GM19351 (cell line): ENCODE data around the gene VAV1.

Source experiments
- ATAC-seq: cut with Tn5 transposase; IDR thresholded peaks from one replicate; pipeline ENCODE4 v1.9.1; 2021; ENCODE audit warnings: mild to moderate bottlenecking, moderate library complexity; ENCODE audit not compliant: unreplicated experiment

Gene VAV1, protein sequence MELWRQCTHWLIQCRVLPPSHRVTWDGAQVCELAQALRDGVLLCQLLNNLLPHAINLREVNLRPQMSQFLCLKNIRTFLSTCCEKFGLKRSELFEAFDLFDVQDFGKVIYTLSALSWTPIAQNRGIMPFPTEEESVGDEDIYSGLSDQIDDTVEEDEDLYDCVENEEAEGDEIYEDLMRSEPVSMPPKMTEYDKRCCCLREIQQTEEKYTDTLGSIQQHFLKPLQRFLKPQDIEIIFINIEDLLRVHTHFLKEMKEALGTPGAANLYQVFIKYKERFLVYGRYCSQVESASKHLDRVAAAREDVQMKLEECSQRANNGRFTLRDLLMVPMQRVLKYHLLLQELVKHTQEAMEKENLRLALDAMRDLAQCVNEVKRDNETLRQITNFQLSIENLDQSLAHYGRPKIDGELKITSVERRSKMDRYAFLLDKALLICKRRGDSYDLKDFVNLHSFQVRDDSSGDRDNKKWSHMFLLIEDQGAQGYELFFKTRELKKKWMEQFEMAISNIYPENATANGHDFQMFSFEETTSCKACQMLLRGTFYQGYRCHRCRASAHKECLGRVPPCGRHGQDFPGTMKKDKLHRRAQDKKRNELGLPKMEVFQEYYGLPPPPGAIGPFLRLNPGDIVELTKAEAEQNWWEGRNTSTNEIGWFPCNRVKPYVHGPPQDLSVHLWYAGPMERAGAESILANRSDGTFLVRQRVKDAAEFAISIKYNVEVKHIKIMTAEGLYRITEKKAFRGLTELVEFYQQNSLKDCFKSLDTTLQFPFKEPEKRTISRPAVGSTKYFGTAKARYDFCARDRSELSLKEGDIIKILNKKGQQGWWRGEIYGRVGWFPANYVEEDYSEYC

DNA sequence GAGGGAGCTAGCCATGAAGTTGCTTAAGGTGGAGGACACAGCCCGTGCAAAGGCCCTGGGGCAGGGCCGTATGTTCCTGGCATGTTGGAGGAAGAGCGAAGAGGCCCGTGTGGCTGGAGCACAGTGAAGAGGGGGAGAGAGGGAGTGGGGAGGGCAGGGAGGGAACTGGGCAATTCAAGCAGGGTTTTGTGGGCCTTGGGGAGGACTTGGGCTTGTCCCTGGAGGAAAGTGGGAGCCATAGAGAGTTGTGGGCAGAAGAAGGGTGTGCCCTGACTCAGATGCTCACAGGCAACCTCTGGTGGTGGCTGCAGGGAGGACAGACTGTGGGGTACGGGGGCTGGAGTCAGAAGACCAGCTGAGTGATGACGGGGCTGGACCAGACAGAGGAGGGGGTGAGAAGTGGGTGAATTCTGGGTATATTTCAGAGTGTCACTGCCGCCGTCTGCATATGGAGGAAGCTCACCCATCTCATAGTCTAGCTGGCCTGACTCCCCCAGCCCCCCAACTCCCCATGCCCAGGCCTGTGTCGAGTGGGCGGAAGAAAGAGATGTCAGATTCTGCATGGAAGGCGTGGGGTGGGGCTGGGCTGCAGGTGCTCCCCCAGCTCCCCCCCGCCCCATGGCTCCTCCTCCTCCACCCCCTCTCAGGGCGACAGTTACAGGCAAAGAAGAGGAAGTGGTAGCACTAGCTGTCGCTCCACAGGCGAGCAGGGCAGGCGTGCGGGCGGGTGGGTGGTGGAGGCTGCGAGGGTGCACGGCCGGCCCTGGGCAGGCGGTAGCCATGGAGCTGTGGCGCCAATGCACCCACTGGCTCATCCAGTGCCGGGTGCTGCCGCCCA lies at the start of gene VAV1:
Gene VAV1, plus strand, starts transcription at position 681 of the 838 bp plus-strand sequence. Its CDS starts 100 bp downstream, at position 781.
- ATAC-seq = no peak

DNA sequence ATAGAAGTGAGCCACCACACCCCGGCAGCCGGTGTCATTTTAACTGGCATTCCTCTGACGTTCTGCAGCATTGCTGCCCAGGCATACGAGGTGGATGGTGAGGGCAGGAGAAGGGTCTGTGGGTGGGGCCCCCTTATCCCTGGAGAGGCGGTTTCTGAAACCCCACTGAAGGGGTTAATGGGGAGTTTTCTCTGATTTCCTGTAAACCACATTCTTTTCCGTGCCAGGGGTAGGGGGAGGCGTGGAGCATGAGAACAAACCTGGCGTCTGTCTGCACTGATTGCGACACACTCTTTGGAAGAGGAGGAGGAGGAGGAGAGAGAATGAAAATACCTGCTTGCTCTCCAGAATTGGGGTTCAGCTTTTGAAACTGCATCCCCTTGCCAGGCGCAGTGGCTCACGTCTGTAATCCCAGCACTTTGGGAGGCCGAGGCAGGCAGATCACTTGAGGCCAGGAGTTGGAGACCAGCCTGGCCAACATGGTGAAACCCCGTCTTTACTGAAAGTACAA lies 49.3 kb upstream of the VAV1 start:
- no peak for ATAC-seq

DNA sequence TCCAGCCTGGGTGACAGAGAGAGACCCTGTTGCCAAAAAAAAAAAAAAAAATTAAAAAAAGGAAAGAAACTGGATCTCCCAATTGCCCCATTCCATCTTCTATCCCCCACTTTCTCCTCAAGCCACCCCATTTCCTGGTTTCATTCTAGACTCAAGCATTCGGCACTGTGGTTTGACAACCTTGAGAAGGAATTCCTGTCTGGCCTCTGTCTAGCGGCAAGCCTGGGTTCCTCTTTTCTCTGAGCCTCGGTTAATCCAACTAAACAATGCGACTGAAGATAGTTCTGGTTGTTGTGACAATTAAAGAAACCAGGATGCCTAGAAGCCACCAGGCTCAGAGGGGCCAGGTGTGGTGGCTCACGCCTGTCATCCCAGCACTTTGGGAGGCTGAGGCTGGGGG lies 48.8 kb upstream of the VAV1 start:
- ATAC-seq = no peak

DNA sequence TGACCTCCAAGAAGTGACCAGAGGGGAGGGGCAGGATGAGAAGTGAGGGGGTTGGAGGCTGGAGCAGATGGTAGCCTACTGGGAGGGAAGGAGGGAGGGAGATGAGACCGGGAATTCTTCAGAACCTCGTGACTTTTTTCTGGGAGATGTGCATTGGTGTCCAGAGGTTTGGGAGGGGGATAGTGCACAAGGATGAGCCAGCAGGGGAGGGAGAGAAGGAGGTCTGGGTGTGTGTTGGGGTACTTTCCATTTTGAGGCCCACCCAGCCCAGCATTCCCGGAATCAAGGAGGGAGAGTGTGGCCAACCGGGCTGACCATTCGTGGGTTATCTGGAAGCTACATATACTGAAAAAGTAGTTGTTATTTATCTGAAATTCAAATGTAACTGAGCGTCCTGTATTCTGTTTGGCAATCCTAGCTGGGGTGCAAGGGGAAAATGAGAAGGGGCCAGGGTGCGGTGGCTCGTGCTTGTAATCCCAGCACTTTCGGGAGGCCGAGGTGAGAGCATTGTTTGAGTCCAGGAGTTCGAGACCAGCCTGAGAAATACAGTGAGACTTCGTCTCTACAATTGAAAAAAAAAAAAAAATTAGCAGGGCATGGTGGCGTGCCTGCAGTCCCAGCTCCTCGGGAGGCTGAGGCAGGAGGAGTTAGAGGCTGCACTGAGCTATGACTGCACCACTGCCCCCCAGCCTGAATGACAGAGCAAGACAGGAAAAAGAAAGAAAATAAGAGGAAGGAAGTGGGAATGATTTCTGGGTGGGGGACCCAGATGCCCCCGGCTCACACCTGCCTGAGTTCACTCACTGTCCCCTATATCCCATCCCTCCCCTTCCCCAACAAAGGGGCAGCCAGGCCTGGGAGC lies 47.6 kb upstream of the VAV1 start:
- no peak for ATAC-seq

DNA sequence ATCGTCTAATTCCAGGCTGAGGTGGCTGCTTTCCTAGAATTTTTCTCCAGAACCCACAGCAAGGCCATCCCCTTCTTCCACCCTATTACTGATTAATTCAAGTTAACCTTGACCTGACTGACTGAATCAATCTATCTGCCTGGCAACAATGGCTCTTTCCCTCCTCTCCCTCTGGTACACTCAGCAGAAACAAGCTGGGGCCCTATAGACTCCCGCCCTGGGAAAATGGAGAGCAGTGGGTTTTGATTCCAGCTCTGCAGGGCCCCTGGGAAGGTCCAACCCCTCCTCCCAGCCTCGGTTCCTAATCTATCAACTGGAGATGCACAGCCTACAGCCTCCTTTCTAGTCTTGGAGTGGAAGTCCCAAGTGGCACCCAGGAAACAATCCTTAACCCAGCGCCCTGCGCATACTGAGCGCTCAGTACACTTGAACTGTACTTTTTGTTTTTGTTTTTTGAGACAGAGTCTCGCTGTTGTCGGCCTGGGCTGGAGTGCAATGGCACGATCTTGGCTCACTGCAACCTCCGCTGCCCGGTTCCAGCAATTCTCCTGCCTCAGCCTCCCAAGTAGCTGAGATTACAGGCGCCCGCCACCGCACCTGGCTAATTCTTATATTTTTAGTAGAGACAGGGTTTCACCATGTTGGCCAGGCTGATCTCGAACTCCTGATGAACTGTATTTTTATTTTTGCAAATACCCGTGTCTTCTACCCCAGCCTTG lies 46.8 kb upstream of the VAV1 start:
- no peak for ATAC-seq

DNA sequence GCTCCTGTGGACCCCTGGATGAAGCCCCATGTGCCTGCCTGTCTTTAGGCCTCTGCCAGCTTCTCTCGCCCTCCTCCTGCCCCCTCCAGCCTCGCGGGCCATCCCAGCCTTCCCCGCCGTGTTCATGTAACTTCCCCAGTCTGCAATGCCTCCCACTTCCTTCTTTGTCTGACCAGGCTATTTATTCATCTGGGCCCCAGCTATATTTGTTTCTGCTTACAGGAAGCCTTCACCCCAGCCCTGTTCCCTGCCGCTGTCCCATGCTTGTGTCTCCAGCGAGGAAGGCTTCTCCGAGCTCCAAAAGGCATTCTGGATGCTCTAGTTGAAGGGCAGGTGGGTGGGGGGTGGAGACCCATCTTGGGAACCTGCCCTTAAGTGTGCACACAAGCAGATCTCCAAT lies 44.2 kb upstream of the VAV1 start:
- no peak for ATAC-seq

DNA sequence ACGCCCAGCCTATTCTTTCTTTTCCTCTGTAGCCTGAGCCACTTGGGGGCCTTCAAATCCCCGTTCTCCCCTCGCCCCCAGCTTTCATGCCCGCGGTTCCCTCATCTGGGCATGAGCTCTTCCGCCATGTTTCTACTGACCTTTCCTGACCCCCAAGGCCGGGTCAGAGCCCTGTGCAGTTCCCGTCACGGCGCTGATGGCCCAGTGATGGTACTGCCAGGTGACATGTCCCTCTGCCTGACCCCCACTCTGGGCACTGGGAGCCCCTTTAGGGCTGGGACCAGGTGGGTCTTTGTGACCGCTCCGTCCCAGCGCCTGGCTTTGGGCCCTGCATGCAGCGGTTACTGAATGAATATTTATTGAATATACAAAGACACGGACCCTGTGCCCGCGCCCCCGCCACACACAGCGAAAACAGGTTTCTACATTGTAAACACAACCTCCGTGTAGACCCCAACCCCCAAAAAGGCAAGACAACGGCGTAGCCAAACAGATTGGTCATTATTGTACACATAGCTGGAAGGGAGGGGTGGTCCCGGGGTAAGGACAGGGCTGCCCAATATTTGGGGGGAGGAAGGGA lies 42.8 kb upstream of the VAV1 start:
- no peak for ATAC-seq

DNA sequence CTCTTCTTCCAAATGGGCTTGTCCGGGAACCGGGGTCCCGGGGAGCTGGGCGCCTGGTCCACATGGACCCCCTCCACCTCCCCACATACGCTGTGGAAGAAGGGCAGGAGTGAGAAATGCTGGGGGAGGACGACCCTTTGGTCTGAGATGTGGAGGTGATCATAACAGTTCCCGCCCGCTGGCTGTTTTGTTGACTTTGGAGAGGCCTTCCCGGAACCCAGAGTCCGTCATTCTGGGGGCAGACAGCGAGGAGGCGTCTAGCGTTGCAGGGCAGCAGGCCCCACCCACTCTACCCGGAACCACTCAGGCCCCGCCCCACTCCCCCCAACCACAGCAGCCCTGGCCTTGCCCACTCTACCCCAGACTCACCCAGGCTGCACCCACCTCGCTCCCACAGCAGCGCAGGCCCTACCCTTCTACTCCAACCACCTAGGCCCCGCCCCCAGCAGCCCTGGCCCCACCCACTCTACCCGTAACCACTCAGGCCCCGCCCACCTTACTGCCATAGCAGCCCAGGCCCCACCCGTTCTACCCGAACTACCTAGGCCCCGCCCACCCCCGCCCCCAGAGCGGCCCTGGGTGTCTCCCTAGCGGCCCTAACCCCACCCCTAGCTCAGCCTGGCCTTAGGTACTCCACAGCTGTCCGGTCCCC lies 42.2 kb upstream of the VAV1 start:
- no peak for ATAC-seq

DNA sequence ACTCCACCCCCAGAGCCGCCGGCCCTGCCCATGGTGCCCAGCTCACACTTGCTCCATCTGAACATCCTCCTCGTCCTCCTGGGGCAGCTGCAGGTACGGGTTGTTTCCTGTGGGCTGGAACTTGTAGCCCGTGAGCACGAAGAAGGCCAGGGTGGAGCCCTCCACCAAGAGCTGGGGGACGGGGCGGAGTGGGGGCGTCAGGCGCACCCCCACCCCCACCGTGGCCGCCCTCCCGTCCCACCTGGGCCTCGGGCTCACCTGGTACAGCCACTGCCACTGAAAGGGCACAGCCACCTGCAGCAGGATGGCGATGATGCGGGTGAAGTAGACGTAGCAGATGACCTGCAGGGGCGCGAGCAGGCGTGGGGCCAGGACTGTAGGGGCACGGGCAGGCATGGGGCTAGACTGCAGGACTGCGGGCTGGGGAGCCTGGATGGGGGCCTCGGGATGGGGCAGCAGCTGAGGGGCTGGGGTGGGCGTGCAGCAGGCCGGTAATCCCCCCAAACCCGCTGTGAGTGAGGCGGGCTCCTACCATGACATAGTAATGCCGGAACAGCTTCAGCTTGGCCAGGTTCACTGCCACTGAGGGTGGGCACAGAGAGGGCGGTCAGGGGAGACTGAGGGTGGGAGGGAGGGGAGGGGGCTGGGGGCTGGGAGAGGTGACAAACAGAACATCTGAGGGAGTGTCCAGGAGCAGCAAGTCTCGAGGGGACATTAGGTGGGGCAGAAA lies 41.4 kb upstream of the VAV1 start:
- ATAC-seq = no peak

DNA sequence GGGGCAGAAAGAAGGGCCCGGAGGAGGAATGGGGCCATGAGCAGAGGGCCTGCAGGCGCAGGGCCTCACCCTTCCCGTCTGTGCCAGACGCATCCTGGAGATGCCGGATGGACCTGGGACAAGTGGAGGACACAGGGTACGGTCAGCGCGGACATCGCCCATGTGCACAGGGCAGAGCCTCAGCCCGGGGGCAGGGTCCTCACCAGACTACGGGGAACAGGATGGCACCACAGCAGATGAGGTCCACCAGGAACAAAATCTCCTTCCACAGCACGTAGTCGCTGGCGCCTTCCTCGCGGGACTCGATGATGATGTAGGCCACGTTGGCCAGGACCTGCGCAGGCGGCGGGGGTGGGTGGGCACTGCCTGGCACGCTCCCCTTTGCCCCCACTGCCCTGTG lies 40.7 kb upstream of the VAV1 start:
- ATAC-seq = no peak

DNA sequence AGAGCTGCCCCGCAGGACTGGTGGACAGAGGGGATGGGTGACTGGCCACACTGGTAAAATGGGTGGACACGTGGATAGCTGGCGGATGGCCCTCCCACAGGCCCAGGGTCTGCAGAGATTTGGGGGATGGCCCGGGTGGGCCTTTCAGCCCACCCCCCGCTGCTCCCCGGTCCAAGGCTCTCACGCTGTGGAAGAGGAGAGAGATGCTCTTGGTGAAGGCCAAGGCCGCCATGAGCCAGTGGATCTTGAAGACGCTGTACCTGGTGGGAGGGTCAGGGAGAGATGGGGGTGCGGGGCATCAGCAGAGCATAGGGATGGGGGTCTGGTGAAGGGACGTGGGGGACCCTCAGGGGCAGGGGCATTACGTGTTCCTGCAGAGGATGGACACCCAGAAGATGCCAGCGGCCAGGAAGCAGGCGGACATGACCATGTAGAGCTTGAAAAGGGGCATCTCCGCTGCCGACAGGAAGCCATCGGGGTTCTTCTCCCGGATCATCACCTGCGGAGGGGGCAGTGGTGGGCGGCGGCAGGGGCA lies 39.6 kb upstream of the VAV1 start:
- no peak for ATAC-seq

DNA sequence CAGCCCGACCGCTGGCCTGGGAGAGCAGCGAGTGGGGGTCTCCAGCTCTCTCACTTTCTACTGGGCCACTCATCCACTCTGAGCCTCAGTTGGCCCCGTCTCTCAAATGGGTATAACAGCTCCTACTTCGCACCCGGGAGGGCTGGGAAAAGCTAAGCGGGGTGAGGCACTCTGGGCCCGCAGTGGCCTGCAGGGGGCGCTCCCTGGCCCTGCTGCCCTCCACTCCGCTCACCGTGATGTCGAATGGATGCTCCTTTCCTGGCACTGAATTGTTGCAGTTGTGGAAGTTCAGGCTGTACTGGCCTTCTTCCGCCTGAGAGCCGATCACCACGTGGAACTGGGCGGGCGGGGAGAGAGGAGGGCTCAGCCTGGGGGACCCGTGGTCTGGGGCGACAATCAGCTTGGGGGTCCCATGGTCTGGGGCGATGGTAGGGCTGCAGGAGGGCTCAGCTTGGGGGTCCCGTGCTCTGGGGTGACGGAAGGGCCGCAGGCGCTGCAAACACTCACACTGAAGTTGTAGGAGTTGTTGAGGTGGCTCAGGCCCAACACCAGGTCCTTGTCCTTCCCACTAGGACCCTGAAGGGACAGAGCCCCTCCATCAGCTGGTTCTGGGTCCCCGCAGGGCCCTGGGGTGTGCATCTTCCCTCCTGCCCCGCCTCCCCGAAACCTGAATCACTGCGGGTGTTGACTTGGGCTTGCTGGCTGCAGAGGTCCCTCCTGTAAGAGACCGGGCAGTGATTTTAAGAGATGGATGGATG lies 39.0 kb upstream of the VAV1 start:
- ATAC-seq = no peak

DNA sequence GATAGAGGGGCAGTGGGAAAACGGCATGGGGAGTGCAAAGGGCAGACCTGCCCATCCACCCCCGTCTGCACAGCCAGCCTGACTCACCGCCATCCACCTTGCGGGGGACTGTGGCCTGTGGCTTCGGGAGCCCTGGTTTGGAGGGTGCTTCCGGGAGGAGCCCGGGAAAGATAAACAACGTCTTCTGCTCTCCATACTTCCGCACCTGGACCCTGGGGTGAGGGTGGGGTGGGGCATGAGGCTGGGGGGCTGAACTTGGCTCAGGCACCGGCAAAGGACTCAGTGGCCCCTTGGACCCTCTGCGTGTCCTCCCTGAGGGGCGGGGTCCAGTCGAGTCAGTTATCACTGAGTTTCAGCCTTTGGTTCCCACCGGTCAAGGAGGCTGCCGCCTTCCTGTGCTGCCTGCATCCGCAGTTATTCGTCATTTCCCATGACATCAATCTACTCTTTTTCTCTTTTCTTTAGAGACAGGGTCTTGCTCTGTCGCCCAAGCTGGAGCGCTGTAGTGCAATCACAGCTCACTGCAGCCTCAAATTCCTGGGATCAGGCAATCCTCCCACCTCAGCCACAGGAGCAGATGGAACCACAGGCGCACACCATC lies 38.3 kb upstream of the VAV1 start:
- ATAC-seq = no peak

DNA sequence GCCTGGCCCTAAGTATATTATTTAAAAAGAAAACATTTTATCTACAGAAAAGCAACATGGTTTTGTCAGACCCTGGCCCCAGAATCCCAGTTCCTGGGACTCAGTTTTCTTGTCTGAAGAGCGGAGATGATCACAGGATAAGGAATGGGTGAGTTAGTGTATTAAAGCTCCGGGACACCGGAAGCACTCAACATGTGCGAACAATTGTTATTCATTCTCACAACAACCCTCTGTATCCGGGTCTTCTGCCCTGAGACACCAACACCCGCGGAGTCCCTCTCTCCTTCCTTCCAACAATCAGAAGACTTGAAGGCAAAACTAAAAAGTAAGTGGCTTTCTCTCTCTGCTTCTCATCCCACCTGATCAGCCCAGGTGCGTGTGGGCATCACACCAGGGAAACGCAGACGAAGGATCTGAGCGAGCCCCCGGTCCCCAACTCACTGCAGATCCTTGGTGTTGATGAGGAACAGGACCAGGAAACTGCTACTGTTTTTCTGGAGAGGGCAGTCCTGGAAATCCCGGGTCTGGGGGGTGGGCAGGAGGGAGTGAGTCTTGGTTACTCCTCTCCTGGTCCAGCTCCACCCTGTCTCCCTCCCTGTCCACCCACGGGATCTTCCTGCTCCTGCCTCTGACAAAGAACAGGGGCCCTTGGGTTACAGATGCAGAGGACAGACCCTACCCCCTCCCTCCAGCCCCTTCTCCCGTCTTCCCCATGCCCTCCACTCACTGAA lies 37.2 kb upstream of the VAV1 start:
- no peak for ATAC-seq

DNA sequence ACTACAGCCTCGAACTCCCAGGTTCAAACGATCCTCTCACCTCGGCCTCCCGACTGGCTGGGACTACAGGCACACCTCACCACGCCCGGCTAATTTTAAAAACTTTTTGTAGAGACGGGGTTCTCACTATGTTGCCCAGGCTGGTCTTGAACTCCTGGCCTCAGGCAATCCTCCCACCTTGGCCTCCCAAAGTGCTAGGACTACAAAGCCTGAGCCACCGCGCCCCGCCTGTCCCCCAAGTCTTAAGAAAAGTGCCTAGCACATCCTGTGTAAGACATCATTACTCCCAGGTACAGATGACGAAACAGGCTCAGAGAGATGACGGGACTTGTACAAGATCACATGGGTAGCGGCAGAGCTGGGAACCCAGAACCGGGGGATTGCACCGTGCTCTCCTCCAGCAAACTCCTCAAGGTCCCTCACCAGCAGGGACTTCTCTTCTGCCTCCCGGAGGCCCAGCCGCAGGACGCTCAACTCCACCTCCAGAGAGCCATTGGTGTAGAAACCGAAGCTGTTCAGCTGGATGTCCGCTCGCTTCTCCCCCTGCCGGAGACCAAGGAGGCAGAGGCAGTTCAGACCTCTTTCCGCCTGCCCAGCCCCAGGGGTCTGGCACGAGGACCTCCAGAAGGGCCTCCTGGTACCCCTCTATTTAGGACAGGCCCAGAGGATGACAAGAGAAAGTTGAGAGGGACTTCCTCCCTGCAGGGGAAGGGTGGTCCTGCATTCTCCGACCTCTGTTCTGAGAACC lies 36.2 kb upstream of the VAV1 start:
- no peak for ATAC-seq
